Kasumi-1 (cell line): ENCODE measurements around the gene SUSD4.
"Not testable (repeated sequence)": the region's sequence is repeated elsewhere in the genome, so short reads cannot be mapped to it uniquely, and the experiment has no call there.

Experiments used
- DNase-seq, 2 experiments: peaks; one replicate each; lab custom pipeline; 2025; lab: John Stamatoyannopoulos, UW

The SUSD4 gene

GRCh38 chr1:223289621-223290020, 74.4 kb downstream of the SUSD4 start:
- no peak for DNase-seq

GRCh38 chr1:223288826-223289225, 75.2 kb downstream of the SUSD4 start:
- no peak for DNase-seq

- DNase-seq, result no peak
Observed at GRCh38 chr1:223285452-223285851, 78.5 kb downstream of the SUSD4 start.

- DNase-seq, result not testable (repeated sequence)
Observed at GRCh38 chr1:223283697-223284096, 80.3 kb downstream of the SUSD4 start.

- not testable (repeated sequence) for DNase-seq
Observed at GRCh38 chr1:223278311-223278710, 85.7 kb downstream of the SUSD4 start.

GRCh38 chr1:223276029-223276428, 87.9 kb downstream of the SUSD4 start:
- no peak for DNase-seq

- DNase-seq, result no peak
Observed at GRCh38 chr1:223273511-223273910, 90.5 kb downstream of the SUSD4 start.

- DNase-seq, result no peak
Observed at GRCh38 chr1:223271085-223271781, 92.7 kb downstream of the SUSD4 start.

- DNase-seq, result no peak
Observed at GRCh38 chr1:223270155-223270554, 93.8 kb downstream of the SUSD4 start.

GRCh38 chr1:223269006-223269405, 95.0 kb downstream of the SUSD4 start:
- no peak for DNase-seq

GRCh38 chr1:223266632-223267172, 97.3 kb downstream of the SUSD4 start:
- peak in 1 of 2 experiments; percentile 9 for DNase-seq

- DNase-seq, result no peak
Observed at GRCh38 chr1:223264983-223265908, 98.7 kb downstream of the SUSD4 start.

GRCh38 chr1:223264529-223264928, 99.4 kb downstream of the SUSD4 start:
- DNase-seq, result no peak

- no peak for DNase-seq
Observed at GRCh38 chr1:223261914-223262313, 102.1 kb downstream of the SUSD4 start.

GRCh38 chr1:223260712-223261111, 103.3 kb downstream of the SUSD4 start:
- no peak for DNase-seq

GRCh38 chr1:223259462-223259861, 104.5 kb downstream of the SUSD4 start:
- no peak for DNase-seq

GRCh38 chr1:223258751-223259198, 105.2 kb downstream of the SUSD4 start:
- DNase-seq, result no peak

- DNase-seq, result no peak
Observed at GRCh38 chr1:223257856-223258550, 106.0 kb downstream of the SUSD4 start.

GRCh38 chr1:223256034-223256433, 107.9 kb downstream of the SUSD4 start:
- no peak for DNase-seq

GRCh38 chr1:223253916-223254315, 110.1 kb downstream of the SUSD4 start:
- no peak for DNase-seq

GRCh38 chr1:223251387-223251786, 112.6 kb downstream of the SUSD4 start:
- not testable (repeated sequence) for DNase-seq

GRCh38 chr1:223250632-223251015, 113.4 kb downstream of the SUSD4 start:
- DNase-seq, result no peak
